Cardiac muscle cell (in vitro differentiated cells and primary cell): Measurements from ENCODE around the gene DOCK1. TPM values are rescaled to one million over a fixed set of nuclear protein-coding genes. Genes with fewer than 3 reads are reported as not detected.

ENCODE experiments used
- DNase-seq, 2 donors: peaks; one replicate each; pipeline versions ENCODE4 v3.0.0 to v3.0.0-alpha.2; 2010 to 2017; ENCODE audit warnings: low read depth in 1 of 2, low spot score in 1 of 2
- H3K27ac ChIP-seq: fragments of 200-600 bp; sonication (generic); 2 replicates; pipeline ENCODE4 v1.5.1; 2016
- H3K27me3 ChIP-seq: fragments of 200-600 bp; sonication (generic); 2 replicates; pipeline ENCODE4 v1.6.0; 2016; ENCODE audit warnings: control low read depth
- H3K36me3 ChIP-seq: fragments of 200-600 bp; sonication (generic); 2 replicates; pipeline ENCODE4 v1.5.1; 2016; ENCODE audit warnings: control low read depth
- H3K4me1 ChIP-seq: fragments of 200-600 bp; sonication (generic); 2 replicates; pipeline ENCODE4 v1.8.1; 2017; ENCODE audit warnings: low read depth, mild to moderate bottlenecking, mixed run types
- H3K4me3 ChIP-seq: fragments of 200-600 bp; sonication (generic); 2 replicates; pipeline ENCODE4 v1.5.1; 2016; ENCODE audit warnings: mild to moderate bottlenecking
- H3K9me3 ChIP-seq: fragments of 200-600 bp; sonication (generic); 2 replicates; pipeline ENCODE4 v1.5.1; 2017; ENCODE audit warnings: low read depth, mild to moderate bottlenecking, control low read depth
- polyA plus RNA-seq: library from polyadenylated mRNA; unstranded; fragments of >200 nt; fragmentation: Nextera tagmentation; extraction: Ambion mirVana; gene quantifications from 2 replicates; pipeline ENCODE4 v1.2.1, GENCODE V29; 2016
- total RNA-seq: library from RNA; depleted of rRNA; stranded (reverse); fragments of >200 nt; gene quantifications from 2 replicates; pipeline ENCODE4 v1.2.3, GENCODE V29; 2016
- TF ChIP-seq, protein P1 (sequence below): IDR thresholded peaks from 2 replicates; pipeline ENCODE4 v1.5.1; 2012; ENCODE audit warnings: low read depth, mild to moderate bottlenecking, low read length

Gene DOCK1
- total and polyA plus RNA-seq, 2 experiments from 2014 or later: 15.0 to 30.6 TPM

GRCh38 chr10:126906704-126907422, 1.6 kb downstream of the DOCK1 start:
- Histone ChIP-seq H3K9me3 (no peaks in the 10 kb centered on the region), H3K27me3 (no peaks in the 10 kb centered on the region)
- DNase-seq: no peak

GRCh38 chr10:126907423-126907970, 2.3 kb downstream of the DOCK1 start:
- no peaks in the 10 kb centered on the region for H3K9me3 ChIP-seq
- H3K4me1 ChIP-seq: no peaks in the 10 kb centered on the region
- H3K27me3 ChIP-seq: no peaks in the 10 kb centered on the region
- no peak overlapping the region for H3K4me3 ChIP-seq
- DNase-seq: no peak
- H3K27ac ChIP-seq: no peak overlapping the region
- TF ChIP-seq, protein P1, sequence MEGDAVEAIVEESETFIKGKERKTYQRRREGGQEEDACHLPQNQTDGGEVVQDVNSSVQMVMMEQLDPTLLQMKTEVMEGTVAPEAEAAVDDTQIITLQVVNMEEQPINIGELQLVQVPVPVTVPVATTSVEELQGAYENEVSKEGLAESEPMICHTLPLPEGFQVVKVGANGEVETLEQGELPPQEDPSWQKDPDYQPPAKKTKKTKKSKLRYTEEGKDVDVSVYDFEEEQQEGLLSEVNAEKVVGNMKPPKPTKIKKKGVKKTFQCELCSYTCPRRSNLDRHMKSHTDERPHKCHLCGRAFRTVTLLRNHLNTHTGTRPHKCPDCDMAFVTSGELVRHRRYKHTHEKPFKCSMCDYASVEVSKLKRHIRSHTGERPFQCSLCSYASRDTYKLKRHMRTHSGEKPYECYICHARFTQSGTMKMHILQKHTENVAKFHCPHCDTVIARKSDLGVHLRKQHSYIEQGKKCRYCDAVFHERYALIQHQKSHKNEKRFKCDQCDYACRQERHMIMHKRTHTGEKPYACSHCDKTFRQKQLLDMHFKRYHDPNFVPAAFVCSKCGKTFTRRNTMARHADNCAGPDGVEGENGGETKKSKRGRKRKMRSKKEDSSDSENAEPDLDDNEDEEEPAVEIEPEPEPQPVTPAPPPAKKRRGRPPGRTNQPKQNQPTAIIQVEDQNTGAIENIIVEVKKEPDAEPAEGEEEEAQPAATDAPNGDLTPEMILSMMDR: no peak
- no peaks in the 10 kb centered on the region for H3K36me3 ChIP-seq

More at GRCh38 chr10:126906704-126907422, 1.6 kb downstream of the DOCK1 start:
- Histone ChIP-seq H3K36me3 (no peaks in the 10 kb centered on the region), H3K4me3 (no peak overlapping the region), H3K4me1 (no peaks in the 10 kb centered on the region), H3K27ac (no peak overlapping the region)
- TF ChIP-seq, protein P1: no peak

GRCh38 chr10:126908225-126908624, 3.0 kb downstream of the DOCK1 start:
- H3K27ac ChIP-seq: no peak overlapping the region
- no peaks in the 10 kb centered on the region for H3K27me3 ChIP-seq
- H3K9me3 ChIP-seq: no peaks in the 10 kb centered on the region
- no peak for DNase-seq
- no peaks in the 10 kb centered on the region for H3K36me3 ChIP-seq
- H3K4me3 ChIP-seq: no peak overlapping the region
- no peaks in the 10 kb centered on the region for H3K4me1 ChIP-seq
- TF ChIP-seq, protein P1: no peak

DNA sequence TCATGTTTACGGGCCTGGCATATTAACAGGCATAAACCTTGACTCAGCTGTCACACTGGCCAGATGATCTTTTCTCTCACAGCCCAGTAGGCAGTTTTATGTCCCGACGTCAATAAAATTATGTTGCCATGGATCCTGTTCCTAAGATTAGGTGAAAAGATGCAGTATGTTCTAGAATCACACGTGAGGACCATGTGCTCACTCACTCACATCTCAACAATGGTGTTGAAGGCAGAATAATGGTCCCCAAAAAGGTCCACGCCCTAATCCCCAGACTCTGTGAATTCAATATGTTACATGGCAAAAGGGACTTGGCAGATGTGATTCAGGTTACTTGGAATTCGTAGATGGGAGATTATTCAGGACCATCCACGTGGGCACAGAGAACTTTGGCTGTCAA, 3.5 kb downstream of the DOCK1 start:
- no peaks in the 10 kb centered on the region for H3K36me3 ChIP-seq
- H3K27ac ChIP-seq: no peak overlapping the region
- no peak overlapping the region for H3K4me3 ChIP-seq
- H3K9me3 ChIP-seq: no peaks in the 10 kb centered on the region
- H3K4me1 ChIP-seq: no peaks in the 10 kb centered on the region
- DNase-seq: no peak
- TF ChIP-seq, protein P1: no peak
- no peaks in the 10 kb centered on the region for H3K27me3 ChIP-seq

DNA sequence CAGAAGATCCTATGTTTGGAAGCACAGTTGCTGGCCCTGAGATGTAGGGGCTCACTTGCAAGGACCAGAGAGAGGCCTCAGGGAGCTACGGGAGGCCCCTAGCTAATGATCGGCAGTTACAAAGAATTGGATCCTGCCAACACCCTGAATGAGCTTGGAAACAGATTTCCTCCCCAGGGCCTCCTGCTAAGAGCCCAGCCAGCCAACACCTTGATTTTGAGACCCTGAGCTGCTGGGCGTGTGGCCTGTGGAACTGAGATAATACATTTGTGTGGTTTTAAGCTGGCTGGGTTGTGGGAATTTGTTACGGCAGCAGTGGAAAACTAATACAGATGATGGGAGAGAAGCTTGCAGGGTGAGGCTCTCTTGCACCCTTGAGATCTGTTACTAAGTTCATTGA, 3.9 kb downstream of the DOCK1 start:
- TF ChIP-seq, protein P1: no peak
- no peaks in the 10 kb centered on the region for H3K36me3 ChIP-seq
- H3K27ac ChIP-seq: no peak overlapping the region
- no peaks in the 10 kb centered on the region for H3K4me1 ChIP-seq
- no peak for DNase-seq
- no peak overlapping the region for H3K4me3 ChIP-seq
- no peaks in the 10 kb centered on the region for H3K9me3 ChIP-seq
- H3K27me3 ChIP-seq: no peaks in the 10 kb centered on the region
